Measurements from ENCODE around the gene CHMP6.
A peak's percentile ranks its signal among the peaks of the same experiment; 100 is the strongest.
"Not testable (repeated sequence)": the region's sequence is repeated elsewhere in the genome, so short reads cannot be mapped to it uniquely, and the experiment has no call there.

Gene CHMP6

DNA sequence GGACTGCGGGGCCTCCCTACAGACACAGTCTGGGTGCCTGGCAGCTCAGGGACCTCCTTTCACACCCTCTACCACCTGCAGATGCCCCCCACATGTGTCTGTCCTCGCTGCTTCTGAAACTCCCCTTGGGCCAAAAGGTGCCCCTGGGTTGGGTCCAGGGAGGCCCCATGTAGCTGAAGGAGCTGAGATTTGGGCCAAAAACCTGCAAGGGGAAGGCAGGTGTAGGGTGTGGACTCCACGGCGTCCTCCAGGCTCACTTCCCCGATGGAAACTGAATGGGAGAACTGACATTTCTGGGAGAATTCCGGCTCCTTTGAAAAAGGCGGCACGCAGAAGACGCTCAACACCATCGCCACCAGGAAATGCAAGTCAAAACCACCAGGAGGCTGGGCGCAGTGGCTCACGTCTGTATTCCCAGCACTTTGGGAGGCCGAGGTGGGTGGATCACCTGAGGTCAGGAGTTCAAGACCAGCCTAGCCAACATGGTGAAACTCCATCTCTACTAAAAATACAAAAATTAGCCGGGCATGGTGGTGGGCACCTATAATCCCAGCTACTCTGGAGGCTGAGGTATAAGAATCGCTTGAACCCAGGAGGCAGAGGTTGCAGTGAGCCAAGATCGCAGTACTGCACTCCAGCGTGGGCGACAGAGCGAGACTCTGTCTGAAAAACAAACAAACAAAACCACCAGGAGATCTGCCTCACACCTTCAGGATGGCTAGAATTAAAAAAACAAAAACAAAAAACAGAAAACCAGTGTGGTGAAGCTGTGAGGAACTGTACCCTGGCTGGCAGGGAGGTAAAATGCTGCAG, 30.1 kb downstream of the CHMP6 start:
- peaks cover 23% of the 10 kb centered on the region for H3K27me3 Mint-ChIP-seq
- peak overlapping the region in 1 of 2 donors; percentile 40 for H3K27ac Mint-ChIP-seq
- ATAC-seq = no peak
- H3K4me1 Mint-ChIP-seq = peaks cover 42% of the 10 kb centered on the region
- H3K4me3 Mint-ChIP-seq = no peak overlapping the region
- no peak for DNase-seq
- H3K9me3 Mint-ChIP-seq = peaks cover 3 to 7% of the 10 kb centered on the region in 2 donors

DNA sequence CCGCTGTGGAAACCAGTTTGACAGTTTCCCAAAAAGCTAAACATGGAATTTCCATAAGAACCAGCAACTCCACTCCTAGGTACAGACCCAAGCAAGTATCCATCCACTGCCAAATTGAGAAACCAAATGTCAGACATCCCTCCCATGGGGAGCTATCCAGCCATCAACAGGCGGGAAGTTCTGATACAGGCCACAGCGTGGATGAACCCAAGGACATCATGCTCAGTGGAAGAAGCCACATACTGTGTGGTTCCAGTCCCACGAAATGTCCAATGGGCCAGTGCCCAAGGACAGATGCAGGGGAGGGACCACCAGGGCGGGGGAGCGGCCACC, 30.7 kb downstream of the CHMP6 start:
- Mint-ChIP-seq H3K27ac (no peak overlapping the region), H3K9me3 (peaks cover 5 to 12% of the 10 kb centered on the region in 2 donors), H3K4me3 (no peak overlapping the region), H3K4me1 (peaks cover 42% of the 10 kb centered on the region), H3K27me3 (peaks cover 29% of the 10 kb centered on the region)
- ATAC-seq (no peak), DNase-seq (no peak)

DNA sequence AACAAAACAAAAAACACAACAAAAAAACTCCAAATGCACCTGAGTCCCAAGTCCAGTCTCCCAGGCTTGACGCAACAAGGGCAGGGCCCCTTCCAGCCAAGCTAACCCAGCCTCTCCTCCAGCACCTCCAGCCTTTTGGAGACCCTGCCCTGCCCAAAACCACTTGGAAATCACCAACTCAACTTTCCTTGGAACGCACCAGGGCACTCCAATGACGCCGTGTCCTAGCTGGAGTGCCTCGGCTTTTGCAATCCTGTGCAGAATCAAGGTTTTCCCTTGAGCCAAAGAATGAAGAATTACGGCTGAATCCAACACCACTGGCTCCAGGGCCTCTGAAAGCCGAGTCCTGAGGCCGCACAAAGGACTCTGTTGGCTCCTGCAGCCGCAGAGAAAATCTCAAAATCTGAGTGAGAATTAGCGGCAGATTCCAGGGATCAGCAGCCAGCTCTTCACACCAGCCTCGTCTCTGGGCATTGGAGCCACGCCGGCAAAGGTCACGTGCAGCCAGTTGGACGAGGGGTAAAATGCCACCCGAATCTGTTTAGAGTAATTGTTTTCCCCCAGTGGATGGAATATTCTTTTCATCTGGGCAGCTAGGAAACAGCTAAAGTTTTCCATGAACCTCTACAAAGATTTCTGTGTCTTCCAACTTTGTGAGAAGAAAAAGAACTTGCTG, 33.6 kb downstream of the CHMP6 start:
- H3K27ac Mint-ChIP-seq = peak overlapping the region in 1 of 2 donors; percentile 48
- no peak overlapping the region for H3K4me3 Mint-ChIP-seq
- peaks cover 5 to 14% of the 10 kb centered on the region in 2 donors for H3K9me3 Mint-ChIP-seq
- peaks cover 29% of the 10 kb centered on the region for H3K4me1 Mint-ChIP-seq
- H3K27me3 Mint-ChIP-seq = peaks cover 57% of the 10 kb centered on the region
- ATAC-seq = no peak
- DNase-seq = no peak

DNA sequence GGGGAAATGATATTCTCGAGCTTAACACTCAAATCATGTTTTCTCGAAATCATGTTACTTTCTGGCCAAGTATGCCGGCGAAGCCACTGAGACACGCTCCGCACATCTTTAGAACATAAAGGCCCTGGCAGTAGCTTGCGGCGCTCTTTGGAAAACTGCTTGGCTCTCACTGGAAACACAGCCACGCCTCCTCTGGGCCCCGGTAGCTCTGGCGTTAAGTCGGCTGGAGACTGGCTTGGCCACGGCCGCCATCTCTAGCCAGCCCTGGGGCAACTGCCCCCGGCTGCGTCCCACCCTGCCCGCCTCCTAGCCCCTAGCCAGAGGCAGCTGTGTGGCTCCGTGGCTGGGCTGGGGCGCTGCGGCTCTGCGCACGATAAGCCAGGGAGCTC, 34.1 kb downstream of the CHMP6 start:
- Mint-ChIP-seq H3K9me3 (peaks cover 5 to 14% of the 10 kb centered on the region in 2 donors), H3K27me3 (peaks cover 63% of the 10 kb centered on the region), H3K4me3 (no peak overlapping the region), H3K27ac (no peak overlapping the region), H3K4me1 (peaks cover 24% of the 10 kb centered on the region)
- ATAC-seq = no peak
- DNase-seq = no peak

DNA sequence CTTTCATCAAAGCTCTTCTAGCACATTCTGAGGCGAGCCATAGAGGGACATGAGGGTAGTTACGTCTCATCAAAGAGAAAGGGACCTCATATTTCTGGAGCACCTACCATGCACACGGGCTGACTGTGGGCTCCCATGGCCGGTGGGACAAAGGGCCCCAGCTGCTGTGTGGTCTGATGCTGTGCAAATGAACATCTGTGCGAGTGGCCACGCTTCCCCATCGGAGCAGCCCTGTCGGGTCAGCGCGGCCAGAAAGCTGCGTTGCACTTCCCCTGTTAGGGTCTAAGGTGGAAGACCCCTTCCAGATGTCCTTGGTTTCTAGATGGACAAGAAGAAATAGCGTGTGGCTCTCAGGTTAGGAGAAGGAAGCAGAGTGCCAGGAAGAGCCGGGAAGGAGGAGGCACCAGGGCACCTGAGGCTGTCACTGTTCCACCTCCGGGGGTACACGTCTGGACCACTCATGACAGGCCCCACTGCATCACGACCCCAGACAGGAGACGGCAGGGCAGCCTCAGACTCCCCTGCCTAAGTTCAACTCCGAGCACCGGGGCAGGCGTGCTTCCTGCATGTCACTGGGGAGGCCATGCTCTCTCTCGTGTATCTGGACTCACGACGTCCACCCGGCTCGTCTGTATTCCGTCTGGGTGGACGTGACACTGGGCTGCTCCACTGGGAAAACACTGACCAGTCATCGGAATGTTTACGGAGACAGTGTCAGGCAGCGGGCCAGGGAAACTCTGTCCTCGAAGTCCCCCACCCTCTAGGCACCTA, 34.8 kb downstream of the CHMP6 start:
- Mint-ChIP-seq H3K9me3 (peaks cover 5 to 14% of the 10 kb centered on the region in 2 donors), H3K4me1 (peaks cover 24% of the 10 kb centered on the region), H3K4me3 (no peak overlapping the region), H3K27ac (no peak overlapping the region), H3K27me3 (peaks cover 69% of the 10 kb centered on the region)
- ATAC-seq = no peak
- DNase-seq = no peak

DNA sequence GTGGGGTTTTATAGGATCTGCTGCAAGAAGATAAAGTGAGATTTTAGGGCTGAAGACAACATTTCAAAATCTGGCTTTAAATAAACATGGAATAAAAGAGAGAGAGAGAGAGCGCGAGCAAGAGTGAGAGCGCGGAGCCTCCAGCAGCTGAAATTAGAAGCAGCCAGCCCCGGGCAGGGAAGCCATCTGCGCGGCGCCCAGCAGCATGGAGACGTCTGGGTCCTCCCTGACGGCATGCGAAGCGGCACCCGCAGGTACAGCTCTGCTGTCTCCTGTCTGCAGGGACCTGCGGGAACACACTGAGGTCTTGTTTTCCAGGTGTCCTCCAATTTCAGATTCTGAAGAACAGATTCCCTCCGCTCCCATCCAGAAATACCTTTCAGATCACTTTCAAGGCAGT, 35.4 kb downstream of the CHMP6 start:
- H3K4me3 Mint-ChIP-seq = no peak overlapping the region
- peaks cover 5 to 14% of the 10 kb centered on the region in 2 donors for H3K9me3 Mint-ChIP-seq
- H3K27me3 Mint-ChIP-seq = peaks cover 69% of the 10 kb centered on the region
- peaks cover 24% of the 10 kb centered on the region for H3K4me1 Mint-ChIP-seq
- ATAC-seq (no peak), DNase-seq (no peak)
- H3K27ac Mint-ChIP-seq = no peak overlapping the region

DNA sequence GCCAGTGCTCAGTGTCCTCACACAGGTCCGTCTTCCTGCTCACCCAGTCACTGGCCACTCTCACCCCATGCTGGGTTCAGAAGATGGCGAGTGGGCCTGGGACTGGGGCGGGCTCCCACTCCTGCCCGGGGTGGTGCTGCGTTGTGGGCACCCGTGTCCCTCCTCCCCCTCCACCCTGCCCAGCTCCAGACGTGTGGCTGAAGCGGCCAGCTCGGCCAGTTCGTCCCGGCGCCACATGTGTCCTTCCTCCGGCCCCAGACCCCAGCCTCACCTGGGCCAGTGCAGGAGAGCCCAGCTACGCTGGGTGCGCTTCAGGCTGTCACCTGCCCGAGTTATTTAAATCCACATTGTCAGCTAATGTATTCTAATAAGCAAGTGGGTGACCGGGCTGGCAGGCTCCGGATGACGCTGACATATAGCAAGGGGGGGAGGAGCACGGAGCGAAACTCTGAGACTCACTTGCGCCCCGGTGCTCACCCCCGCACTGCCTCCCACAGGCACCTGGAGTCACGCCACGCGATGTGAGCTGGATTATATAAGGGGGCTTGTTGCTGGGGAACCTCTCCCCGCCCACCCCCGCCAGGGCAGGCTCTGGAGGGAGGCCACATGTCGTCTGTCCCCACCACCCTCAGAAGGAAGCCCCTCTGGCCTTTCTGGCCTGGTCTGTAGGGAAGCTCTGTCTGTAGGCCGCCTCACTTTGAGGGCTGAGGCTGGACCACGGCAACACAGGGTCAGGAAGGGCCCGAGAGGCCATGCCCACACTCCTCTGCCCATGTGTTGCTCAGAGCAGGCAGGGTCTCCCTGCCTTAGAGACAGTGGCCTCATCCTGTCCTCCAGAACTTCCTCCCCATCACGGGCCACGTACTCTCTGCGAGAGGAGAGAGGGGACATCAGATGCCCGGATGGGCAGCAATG, 36.2 kb downstream of the CHMP6 start:
- ATAC-seq (peak; percentile 27), DNase-seq (no peak)
- peaks cover 73% of the 10 kb centered on the region for H3K27me3 Mint-ChIP-seq
- H3K27ac Mint-ChIP-seq = no peak overlapping the region
- H3K4me3 Mint-ChIP-seq = peak overlapping the region in 1 of 2 donors; percentile 54
- peaks cover 5 to 14% of the 10 kb centered on the region in 2 donors for H3K9me3 Mint-ChIP-seq
- peaks cover 25% of the 10 kb centered on the region for H3K4me1 Mint-ChIP-seq

DNA sequence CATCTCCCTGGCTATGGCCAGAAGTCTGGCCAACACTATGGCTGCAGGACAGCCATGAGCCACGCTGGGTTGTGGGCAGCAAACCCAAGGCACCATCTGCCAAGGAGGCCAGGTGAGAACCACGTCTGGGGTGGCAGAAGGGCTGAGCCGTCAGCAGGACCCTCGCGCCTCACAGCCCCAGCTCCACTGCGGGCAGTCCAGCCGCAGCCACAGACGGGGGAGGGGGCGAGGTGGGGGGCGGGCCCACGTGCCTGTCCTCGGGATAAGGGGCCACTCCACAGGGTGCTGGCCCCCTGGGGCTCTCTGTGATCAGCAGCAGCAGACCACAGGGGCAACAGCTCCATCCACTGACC, 36.8 kb downstream of the CHMP6 start:
- peaks cover 30% of the 10 kb centered on the region for H3K4me1 Mint-ChIP-seq
- no peak overlapping the region for H3K4me3 Mint-ChIP-seq
- ATAC-seq = no peak
- no peak for DNase-seq
- no peak overlapping the region for H3K27ac Mint-ChIP-seq
- peaks cover 5 to 14% of the 10 kb centered on the region in 2 donors for H3K9me3 Mint-ChIP-seq
- peaks cover 77% of the 10 kb centered on the region for H3K27me3 Mint-ChIP-seq

DNA sequence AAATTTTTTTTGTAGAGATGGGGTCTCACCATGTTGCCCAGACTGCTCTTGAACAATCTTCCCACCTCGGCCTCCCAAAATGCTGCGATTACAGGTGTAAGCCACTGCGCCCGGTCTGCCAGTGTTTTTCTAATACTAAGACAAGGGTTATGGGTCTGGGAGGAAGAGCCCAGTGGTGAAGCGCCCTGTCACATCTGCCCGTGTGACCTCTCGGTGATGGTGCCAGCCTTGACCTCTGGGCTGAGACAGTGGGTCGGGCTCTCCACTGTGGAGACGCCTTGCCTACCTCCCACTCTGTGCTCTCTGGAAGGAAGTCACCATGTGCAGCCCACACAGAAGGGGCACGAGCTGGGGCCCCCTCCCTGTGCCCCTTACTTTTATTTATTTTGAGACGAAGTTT, 38.2 kb downstream of the CHMP6 start:
- Mint-ChIP-seq H3K4me3 (no peak overlapping the region), H3K4me1 (peaks cover 34% of the 10 kb centered on the region), H3K27ac (no peak overlapping the region), H3K9me3 (peaks cover 5 to 14% of the 10 kb centered on the region in 2 donors), H3K27me3 (peaks cover 81% of the 10 kb centered on the region)
- DNase-seq = no peak
- ATAC-seq = no peak

DNA sequence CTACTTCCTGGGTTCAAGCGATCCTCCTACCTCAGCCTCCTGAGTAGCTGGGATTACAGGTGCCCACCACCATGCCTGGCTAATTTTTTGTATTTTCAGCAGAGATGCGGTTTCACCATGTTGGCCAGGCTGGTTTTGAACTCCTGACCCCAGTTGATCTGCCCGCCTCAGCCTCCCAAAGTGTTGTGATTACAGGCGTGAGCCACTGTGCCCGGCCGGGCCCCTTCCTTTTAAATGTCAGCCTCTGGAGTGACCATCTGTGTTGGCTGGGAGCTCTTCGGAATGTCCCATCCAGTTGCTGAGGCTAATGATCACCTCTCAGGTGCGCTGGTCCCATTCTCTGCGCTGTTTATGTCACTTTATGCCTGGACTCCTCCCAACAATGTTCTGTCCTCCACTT, 38.7 kb downstream of the CHMP6 start:
- H3K4me3 Mint-ChIP-seq, H3K27ac Mint-ChIP-seq, DNase-seq, ATAC-seq: not testable (repeated sequence)
- H3K27me3 Mint-ChIP-seq = peaks cover 77% of the 10 kb centered on the region
- H3K4me1 Mint-ChIP-seq = peaks cover 34% of the 10 kb centered on the region
- peaks cover 5 to 14% of the 10 kb centered on the region in 2 donors for H3K9me3 Mint-ChIP-seq

DNA sequence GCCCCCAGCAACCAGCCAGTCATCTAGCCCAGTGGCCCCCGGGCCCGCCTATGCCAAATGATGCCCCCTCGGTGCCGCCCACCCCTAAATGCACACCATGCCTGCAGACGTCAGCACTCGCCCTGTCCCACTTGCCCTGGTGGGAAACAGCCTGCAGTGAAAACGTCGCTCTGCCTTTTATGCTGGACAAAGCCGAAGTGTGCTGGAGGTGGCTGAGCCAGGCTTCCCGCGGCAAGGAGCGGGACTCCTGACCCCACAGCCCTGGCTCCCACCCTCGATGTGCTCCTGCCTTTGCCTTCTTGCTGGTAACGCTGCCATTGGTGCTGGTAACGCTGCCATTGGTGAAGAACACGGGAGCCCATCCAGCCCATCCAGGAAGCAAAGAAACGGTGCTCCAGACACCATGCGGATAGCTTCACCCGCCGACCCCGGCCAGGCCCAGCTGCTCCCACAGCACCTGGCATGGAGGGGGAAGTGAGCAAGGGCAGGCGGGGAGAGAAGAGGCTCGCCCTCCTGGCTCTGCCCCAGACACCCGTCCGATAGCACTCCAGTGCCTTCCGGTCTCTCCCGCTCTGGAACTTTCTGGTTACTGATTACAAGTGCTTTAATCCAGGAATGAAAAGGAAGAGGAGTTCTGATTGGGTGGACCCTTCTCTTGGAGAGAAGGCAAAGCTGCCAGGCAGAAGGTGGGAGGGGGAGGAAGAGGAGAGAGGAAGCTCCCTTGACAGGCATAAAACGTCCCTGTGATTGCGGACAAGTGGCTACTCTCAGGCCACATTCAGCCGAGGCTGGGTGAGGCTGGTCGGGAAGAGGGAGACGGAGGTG, 39.3 kb downstream of the CHMP6 start:
- no peak for DNase-seq
- Mint-ChIP-seq H3K4me3 (no peak overlapping the region), H3K27me3 (peaks cover 77% of the 10 kb centered on the region), H3K9me3 (peaks cover 5 to 14% of the 10 kb centered on the region in 2 donors), H3K27ac (no peak overlapping the region), H3K4me1 (peaks cover 39% of the 10 kb centered on the region)
- ATAC-seq = no peak

DNA sequence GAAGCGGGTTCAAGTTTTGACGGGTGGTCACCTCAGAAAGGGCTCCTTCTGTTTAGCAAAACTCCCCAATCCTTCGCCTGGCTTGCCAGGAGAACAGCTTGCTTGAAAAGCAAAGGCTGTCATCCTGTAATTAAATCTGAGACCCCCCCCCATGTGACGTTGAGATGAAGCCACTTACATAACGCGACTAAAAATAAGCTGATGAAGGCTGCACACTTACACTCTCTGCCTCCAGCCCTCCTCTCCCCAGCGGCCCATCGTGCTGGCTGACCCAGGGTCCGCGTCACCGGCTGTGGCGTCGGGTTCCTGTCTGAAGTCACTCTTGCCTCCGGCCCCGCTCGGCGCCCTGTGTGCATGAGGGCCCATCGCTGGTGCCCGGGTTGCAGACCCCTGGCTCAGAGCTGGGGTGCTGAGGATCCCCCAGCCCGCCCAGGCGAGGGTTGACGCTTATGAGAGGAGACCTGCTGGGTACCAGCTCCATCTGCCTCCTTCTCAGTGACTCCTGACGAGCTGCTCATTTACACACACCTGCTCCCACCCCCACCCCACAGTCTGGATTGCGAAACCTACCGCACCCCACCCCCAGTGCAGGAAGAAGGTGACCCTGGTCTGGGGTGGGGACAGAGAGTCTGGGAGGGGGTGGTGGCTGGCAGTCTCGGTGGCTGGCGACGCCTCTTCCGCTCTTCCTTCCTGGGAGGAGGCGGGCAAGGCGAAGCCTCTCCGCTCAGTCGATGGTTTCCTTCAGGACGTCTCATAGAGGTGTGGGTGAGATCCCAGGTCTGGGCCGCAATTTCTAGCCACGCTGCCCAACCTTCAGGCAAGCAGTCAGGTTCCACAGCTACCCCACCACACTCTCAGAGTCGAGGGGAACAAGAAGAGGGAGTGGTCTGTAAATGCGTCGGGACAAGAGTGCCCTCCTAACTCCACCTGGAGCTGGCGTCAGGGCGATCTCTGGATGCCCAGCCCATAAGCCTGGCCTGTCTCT, 40.2 kb downstream of the CHMP6 start:
- Mint-ChIP-seq H3K27ac (no peak overlapping the region), H3K4me3 (no peak overlapping the region), H3K9me3 (peaks cover 3 to 6% of the 10 kb centered on the region in 2 donors), H3K27me3 (peaks cover 77% of the 10 kb centered on the region), H3K4me1 (peaks cover 48% of the 10 kb centered on the region)
- DNase-seq (no peak), ATAC-seq (no peak)

DNA sequence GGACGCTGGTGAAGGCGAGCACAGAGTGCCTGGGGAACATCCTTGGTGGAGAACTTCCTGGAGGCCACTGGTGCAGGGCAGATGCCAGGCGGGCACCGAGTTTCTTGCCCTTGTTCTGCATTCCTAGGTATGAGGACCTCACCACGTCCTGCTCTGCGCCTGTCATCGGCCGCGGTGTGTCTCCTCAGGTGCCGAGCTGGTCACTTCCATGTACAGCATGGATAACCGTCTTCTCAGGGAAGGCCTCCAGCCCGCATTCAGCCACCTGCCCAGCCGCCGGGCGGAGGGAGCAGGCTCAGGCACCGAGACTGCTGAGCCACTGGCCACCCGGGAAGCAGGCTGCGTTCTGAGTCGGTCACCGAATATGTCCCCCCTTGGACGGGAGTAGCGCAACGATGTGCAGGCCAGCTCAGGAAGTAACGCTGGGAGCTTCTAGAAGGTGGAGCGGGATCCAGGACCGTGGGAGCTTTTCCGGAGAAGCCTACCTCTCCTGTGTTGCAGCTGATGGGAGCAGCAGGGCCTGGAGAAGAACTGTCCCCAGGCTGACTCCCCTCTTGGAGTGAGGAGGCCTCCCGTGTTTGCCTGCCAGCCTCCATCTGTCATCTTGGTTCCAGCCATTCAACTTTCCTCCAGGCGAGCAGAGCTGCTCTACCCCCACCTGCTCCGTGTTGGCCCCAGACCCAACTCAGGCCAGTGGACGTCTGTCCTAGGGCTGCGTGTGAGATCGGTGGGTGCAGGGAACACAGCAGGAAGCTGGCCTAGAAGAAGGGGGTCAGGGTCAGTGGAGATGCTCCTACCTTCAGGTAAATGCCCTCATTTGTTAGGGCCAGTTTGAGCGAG, 41.2 kb downstream of the CHMP6 start:
- Mint-ChIP-seq H3K27ac (peak overlapping the region in 1 of 2 donors; percentile 92), H3K9me3 (no peaks in the 10 kb centered on the region), H3K4me3 (peak overlapping the region; percentile 19 to 37), H3K4me1 (peaks cover 51% of the 10 kb centered on the region), H3K27me3 (peaks cover 71% of the 10 kb centered on the region)
- DNase-seq = no peak
- ATAC-seq = no peak
